ENCODE data around the gene HPRT1.

DNA sequence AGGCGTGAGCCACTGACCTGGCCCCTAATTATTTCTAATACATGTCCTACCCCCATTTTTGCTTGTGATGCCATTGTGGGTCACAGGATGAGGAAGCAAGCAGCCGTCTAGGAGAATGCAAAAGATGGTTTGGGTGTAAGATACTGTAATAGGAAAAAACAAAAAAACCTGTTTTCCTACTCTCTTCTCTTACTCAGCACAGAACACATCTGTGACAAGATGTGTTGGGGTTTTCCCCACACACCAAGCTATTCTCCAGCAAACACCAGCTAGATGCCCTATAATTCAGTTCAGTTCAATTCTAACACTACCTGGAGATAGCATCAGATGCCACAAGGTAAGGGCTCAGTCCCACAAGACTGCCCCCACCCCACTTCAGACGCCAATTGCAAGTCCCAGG is 15.3 kb upstream of the HPRT1 start:
- TF ChIP-seq, protein P1, sequence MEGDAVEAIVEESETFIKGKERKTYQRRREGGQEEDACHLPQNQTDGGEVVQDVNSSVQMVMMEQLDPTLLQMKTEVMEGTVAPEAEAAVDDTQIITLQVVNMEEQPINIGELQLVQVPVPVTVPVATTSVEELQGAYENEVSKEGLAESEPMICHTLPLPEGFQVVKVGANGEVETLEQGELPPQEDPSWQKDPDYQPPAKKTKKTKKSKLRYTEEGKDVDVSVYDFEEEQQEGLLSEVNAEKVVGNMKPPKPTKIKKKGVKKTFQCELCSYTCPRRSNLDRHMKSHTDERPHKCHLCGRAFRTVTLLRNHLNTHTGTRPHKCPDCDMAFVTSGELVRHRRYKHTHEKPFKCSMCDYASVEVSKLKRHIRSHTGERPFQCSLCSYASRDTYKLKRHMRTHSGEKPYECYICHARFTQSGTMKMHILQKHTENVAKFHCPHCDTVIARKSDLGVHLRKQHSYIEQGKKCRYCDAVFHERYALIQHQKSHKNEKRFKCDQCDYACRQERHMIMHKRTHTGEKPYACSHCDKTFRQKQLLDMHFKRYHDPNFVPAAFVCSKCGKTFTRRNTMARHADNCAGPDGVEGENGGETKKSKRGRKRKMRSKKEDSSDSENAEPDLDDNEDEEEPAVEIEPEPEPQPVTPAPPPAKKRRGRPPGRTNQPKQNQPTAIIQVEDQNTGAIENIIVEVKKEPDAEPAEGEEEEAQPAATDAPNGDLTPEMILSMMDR (optimal IDR thresholded peaks at IDR 0.05 in 1 of 3, IDR thresholded peaks at IDR 0.05 in 1 of 3, conservative IDR thresholded peaks at IDR 0.05 in 1 of 3; ENCODE audit: extremely low read depth in 1 of 3, insufficient read depth in 2 of 3, low read length in 3 of 3) = no peak
- TF ChIP-seq EZH2 (IDR thresholded peaks at IDR 0.05; ENCODE audit: low read length) = no peak
